MV-4-11 (cell line): ENCODE data around the gene RBL1.
"Not testable (repeated sequence)": the region's sequence is repeated elsewhere in the genome, so short reads cannot be mapped to it uniquely, and the experiment has no call there.

Experiments
- DNase-seq: peaks from one replicate; lab custom pipeline; 2025; lab: John Stamatoyannopoulos, UW

RBL1 gene

DNA sequence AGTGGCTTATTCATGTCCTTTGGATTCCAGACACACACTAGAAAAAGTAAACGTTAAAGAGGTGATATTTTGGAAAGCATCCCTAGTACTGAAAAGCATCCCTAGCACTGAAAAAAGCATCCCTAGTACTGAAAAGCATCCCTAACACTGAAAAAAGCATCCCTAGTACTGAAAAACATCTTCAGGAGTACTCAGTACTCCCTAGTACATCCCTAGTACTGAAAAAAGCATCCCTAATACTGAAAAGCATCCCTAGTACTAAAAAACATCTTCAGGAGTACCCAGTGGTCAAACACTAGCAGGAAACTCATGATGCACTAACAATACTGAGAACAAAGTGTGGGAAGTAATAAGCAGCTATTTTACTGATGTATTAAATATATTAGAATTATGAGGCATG is 98.7 kb downstream of the RBL1 start:
- no peak for DNase-seq

GRCh38 chr20:36994221-36994620 is 101.6 kb downstream of the RBL1 start:
- not testable (repeated sequence) for DNase-seq

DNA sequence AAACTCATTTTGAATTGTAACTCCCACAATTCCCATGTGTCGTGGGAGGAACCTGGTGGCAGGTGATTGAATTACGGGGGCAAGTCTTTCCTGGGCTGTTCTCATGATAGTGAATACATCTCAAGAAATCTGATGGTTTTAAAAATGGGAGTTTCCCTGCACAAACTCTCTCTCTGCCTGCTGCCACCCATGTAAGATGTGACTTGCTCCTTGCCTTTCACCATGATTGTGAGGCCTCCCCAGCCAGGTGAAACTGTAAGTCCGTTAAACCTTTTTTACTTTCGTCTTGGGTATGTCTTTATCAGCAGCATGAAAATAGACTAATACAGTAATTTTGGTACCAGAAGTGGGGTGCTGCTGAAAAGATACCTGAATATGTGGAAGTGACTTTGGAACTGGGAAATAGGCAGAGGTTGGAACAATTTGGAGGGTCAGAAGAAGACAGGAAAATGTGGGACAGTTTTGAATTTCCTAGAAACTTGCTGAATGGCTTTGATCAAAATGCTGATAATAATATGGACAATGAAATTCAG is 102.9 kb downstream of the RBL1 start:
- no peak for DNase-seq

GRCh38 chr20:36991703-36992102 is 104.1 kb downstream of the RBL1 start:
- peak; percentile 12 for DNase-seq

DNA sequence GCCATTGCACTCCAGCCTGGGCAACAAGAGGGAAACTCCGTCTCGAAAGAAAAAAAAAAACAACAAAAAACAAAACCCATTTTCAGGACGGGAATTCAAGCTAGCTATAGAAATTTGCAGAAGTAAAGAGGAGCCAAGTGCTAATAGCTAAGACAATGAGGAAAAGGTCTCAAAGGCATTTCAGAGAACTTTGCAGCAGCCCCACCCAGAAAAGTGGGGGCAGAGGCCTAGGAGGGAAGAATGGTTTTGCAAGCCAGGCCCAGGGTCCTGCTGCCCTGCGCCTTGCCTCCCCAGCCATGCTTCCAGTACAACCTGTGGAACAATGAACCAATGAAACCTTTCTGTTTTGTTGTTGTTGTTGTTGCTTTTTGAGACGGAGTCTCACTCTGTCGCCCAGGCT is 106.0 kb downstream of the RBL1 start:
- peak; percentile 64 for DNase-seq

DNA sequence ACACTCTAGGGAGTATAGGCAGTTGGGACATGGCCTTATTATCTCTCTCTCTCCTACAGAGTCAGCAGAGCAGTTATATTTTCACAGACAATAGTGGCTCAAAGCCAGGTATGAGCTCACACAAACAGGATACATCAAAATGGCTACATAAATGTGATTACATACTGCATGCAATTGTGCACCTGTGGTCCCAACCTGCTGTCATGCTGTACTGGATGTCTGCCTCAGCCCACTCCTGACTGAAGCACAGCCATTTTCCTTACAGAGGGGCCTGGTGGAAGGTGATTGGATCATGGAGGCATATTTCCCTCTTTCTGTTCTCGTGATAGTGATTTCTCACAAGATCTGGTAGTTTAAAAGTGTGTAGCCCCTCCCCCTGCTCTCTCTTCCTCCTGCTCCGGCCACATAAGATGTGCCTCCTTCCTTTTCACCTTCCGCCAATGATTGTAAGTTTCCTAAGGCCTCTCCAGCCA is 107.3 kb downstream of the RBL1 start:
- peak; percentile 65 for DNase-seq

DNA sequence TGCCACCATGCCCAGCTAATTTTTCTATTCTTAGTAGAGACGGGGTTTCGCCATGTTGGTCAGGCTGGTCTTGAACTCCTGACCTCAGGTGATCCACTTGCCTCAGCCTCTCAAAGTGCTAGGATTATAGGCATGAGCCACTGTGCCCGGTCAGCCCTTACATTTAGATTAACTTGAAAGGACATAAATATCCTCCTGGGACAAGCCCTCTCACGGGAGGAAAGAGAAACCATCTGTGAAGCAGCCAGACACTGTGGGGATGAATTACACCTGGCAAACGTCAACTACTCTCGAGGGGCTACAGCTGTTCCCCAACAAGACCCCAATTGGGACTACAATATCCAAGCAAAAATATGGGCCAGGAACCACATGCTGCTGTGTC is 111.5 kb downstream of the RBL1 start:
- DNase-seq, result no peak

GRCh38 chr20:36975099-36975818 is 120.5 kb downstream of the RBL1 start:
- DNase-seq, result no peak

DNA sequence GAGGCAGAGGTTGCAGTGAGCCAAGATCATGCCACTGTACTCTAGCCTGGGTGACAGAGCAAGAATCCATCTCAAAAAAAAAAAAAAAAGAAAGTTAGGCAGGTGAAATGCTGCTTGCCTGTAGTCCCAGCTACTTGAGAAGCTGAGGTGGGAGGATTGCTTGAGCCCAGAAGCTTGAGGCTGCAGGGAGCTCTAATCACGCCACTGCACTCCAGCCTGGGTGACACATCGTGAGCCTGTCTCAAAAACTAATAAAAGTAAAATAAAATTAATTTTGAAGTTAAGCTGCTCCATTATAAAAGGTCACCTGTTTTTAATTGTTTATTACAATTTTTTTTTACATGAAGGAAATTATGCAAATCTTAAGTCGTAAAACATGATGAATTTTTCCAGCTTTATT is 121.1 kb downstream of the RBL1 start:
- DNase-seq, result no peak

DNA sequence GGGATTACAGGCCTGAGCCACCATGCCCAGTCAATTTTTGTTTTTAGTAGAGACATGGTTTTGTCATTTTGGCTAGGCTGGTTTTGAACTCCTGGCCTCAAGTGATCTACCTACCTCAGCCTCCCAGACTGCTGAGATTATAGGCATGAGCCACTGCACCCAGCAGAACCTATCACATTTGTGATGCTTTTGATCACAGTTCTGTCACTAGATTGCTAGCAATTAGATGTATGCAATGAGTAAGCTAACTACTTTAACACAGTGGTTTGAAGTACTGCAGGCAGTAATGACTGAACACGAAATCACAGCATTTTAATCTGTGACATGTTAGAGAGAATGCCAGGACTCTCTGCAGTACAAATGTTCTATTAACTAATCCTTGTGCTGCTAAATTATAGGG is 124.7 kb downstream of the RBL1 start:
- DNase-seq, result no peak

GRCh38 chr20:36969478-36970186 is 126.2 kb downstream of the RBL1 start:
- DNase-seq, result peak; percentile 23

GRCh38 chr20:36969051-36969450 is 126.7 kb downstream of the RBL1 start:
- DNase-seq, result peak; percentile 77

DNA sequence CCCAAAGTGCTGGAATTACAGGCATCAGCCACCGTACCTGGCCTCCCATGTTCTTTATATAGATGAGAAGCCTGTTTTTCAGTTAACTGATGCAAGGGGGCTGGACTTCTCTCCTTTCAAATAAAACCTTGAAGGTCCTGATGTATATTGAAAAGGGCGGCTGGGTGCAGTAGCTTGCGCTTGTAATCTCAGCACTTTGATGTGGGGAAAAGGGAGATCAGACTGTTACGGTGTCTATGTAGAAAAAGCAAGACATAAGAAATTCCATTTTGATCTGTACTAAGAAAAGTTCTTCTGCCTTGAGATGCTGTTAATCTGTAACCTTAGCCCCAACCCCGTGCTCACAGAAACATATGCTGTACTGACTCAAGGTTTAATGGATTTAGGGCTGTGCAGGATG is 128.2 kb downstream of the RBL1 start:
- no peak for DNase-seq

DNA sequence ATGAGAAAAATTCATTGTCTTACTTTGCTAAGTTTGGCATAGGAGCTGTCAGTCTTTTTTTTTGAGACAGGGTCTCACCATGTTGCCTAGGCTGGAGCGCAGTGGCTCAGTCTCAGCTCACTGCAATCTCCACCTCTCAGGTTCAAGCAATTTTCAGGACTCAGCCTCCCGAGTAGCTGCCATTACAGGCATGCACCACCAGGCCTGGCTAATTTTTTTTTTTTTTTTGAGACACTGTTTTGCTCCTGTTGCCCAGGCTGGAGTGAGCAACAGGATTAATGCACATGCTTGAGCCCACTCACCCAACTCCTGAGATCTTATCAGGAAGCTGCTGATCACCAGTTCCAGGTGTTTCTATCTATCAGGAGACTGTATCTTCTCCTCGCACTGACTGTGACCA is 128.8 kb downstream of the RBL1 start:
- DNase-seq, result not testable (repeated sequence)

DNA sequence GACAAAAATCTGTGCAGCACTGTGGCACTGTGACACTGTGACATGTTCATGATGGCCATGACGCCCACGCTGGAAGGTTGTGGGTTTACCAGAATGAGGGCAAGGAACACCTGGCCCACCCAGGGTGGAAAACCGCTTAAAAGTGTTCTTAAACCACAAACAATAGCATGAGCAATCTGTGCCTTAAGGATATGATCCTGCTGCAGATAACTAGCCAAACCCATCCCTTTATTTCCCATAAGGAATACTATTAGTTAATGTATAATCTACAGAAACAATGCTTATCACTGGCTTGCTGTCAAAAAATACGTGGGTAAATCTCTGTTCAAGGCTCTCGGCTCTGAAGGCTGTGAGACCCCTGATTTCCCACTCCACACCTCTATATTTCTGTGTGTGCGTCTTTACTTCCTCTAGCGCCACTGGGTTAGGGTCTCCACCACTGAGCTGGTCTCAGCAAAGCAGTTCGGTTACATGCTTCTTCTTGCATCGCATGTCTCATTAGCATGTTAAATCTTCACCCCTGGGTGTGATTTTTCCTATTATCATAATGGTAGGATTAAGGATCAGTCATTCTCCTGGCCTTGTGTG is 133.3 kb downstream of the RBL1 start:
- not testable (repeated sequence) for DNase-seq

DNA sequence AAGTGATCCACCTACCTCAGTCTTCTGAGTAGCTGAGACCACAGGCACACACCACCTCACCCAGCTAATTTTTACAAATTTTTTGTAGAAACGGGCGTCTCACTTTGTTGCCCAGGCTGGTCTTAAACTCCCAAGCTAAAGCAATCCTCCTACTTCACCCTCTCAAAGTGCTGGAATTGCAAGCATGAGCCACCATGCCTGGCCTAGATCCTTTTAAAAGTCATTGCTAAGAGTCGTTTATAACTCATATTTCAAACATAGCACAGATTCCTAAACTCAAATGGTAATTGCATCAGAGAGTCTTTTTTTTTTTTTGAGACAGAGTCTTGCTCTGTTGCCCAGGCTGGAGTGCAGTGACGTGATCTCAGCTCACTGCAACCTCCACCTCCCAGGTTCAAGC is 136.6 kb downstream of the RBL1 start:
- DNase-seq, result no peak

GRCh38 chr20:36957875-36958667 is 137.7 kb downstream of the RBL1 start:
- DNase-seq, result peak; percentile 99

DNA sequence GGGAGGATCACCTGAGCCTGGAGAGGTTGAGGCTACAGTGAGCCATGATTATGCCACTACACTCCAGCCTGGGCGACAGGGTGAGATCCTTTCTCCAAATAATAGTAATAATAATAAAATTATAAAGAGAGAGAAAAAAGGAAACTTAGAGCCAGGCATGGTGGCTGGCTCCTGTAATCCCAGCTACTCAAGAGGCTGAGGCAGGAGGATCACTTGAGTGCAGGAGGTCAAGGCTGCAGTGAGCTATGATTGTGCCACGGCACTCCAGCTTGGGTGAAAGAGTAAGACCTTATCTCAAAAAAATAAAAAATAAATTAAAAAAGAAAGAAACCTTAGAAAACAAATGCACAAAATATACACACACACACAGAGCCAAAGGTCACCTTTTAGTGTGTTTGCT is 139.1 kb downstream of the RBL1 start:
- DNase-seq, result no peak

DNA sequence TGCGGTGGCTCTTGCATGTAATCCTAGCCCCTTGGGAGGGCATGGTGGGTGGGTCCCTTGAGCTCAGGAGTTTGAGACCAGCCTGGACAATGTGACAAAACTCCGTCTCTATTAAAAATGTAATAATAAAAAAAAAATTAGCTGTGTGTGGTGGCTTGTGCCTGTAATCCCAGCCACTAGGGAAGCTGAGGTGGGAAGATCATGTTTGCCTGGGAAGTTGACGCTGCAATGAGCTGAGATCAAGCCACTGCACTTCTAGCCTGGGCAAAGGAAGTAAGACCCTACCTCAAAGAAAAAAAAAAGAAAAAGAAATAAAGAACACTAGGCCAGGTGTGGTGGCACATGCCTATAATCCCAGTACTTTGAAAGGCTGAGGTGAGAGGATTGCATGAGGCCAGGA is 139.8 kb downstream of the RBL1 start:
- no peak for DNase-seq

GRCh38 chr20:36951979-36952738 is 143.6 kb downstream of the RBL1 start:
- DNase-seq, result no peak

DNA sequence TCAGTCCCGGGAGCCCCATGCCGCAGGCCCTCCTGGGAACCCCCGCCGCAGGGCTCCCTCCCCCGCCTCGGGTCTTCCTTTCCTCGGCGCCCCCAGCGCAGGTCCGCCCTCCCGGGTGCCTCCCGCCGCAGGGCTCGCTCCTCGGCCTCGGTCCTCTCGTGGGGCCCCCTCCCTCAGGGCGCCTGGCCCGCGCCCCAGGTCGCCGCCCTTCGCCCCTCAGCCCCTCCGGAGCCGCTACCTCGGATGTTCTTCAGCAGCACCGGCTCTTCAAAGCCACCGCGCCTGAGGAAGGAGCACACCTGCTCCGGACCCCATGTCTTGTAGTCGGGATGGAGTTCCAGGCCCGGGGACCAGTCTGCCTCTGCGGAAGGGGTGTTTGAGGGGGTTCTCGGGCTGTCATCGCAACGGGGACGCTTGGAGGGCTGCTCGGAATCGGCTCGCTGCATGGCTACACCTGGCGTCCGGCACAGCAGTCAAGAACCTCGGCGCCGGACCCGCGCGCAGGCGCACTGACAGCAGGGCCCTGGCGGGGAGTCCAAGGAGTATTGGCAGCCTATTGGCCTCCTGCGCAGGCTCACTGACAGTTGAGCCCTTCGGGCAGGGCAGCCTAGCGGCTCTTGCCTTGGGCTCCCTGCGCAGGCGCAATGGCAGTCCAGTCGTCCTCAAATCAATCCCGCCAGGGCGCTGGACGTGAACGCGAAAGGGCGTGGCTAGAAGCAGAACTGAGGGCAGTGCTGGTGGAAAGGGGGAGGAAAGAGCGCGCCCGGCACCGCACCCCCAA is 144.4 kb downstream of the RBL1 start, which contains the start of gene SAMHD1:
SAMHD1 (minus strand) TSS at position 511 of the 781 bp plus-strand sequence; CDS start at position 446, 65 bp downstream.
- peak; percentile 99 for DNase-seq
